ENCODE data around the gene NOL4L. TPM values are rescaled to one million over a fixed set of nuclear protein-coding genes. Genes with fewer than 3 reads are reported as not detected.

NOL4L gene
- polyA plus RNA-seq, 3 donors: 1.1 to 30.9 (median 2.8) TPM

- Histone ChIP-seq H3K9ac (ENCODE audit: insufficient read depth, low read length, poor library complexity, severe bottlenecking) (no peak overlapping the region), H3K36me3 (replicated peaks in 1 of 2; ENCODE audit: control insufficient read depth in 1 of 2, insufficient read depth in 2 of 2, low read length in 2 of 2) (no peaks in the 10 kb centered on the region), H3K79me2 (ENCODE audit: insufficient read depth, low read length) (no peaks in the 10 kb centered on the region), H3K9me3 (replicated peaks in 1 of 2; ENCODE audit: control insufficient read depth in 1 of 2, insufficient read depth in 1 of 2, low read length in 2 of 2) (no peaks in the 10 kb centered on the region), H3K27ac (ENCODE audit: low read depth in 1 of 2, low read length in 2 of 2) (no peak overlapping the region), H4K20me1 (ENCODE audit: insufficient read depth, low read length) (no peaks in the 10 kb centered on the region), H2AFZ (ENCODE audit: insufficient read depth, low read depth, low read length, poor library complexity, severe bottlenecking) (no peak overlapping the region), H3K27me3 (ENCODE audit: control insufficient read depth in 2 of 2, insufficient read depth in 2 of 2, low read length in 2 of 2) (no peaks in the 10 kb centered on the region), H3K4me3 (replicated peaks in 1 of 3; ENCODE audit: low read depth in 2 of 3, low read length in 3 of 3) (no peak overlapping the region), H3K4me1 (ENCODE audit: control insufficient read depth in 1 of 2, insufficient read depth in 2 of 2, low read length in 2 of 2) (peaks cover 31 to 49% of the 10 kb centered on the region in 2 donors), H3K4me2 (replicated peaks; ENCODE audit: extremely low read depth, low read length, poor library complexity, severe bottlenecking) (no peak overlapping the region)
- intact Hi-C loops (cut with micrococcal nuclease): loop anchor here in 1 of 2 donors (5.0 kb wide), 1 partner anchor 40 kb away; no protein-coding TSS in a partner anchor
- Mint-ChIP-seq H3K9me3 (no peaks in the 10 kb centered on the region), H3K27me3 (ENCODE audit: low read depth in 3 of 3) (peaks cover 3 to 9% (median 6%) of the 10 kb centered on the region in 3 donors), H3K27ac (peak overlapping the region in 2 of 7 donors; percentile 10 to 64), H3K4me1 (peaks cover 42% of the 10 kb centered on the region), H3K36me3 (peaks cover 6 to 10% of the 10 kb centered on the region in 2 donors), H3K4me3 (peak overlapping the region in 1 of 2 donors; percentile 60)
- no peak for TF ChIP-seq CTCF (IDR thresholded peaks at IDR 0.05)
- DNase-seq: no peak
- 24% methylated on average over 13 of the region's 24 CpGs for WGBS (ENCODE audit: insufficient coverage)
Observed at GRCh38 chr20:32527447-32528055, 57.6 kb downstream of the NOL4L start.

GRCh38 chr20:32527052-32527446 lies 58.1 kb downstream of the NOL4L start:
- WGBS (ENCODE audit: insufficient coverage): 100% methylated on average over 3 of the region's 5 CpGs
- Mint-ChIP-seq H3K36me3 (peaks cover 6 to 10% of the 10 kb centered on the region in 2 donors), H3K4me3 (no peak overlapping the region), H3K27ac (peak overlapping the region in 1 of 7 donors; percentile 65), H3K4me1 (peaks cover 47% of the 10 kb centered on the region), H3K9me3 (no peaks in the 10 kb centered on the region), H3K27me3 (ENCODE audit: low read depth in 3 of 3) (peaks cover 6 to 9% (median 6%) of the 10 kb centered on the region in 3 donors)
- Histone ChIP-seq H3K9ac (ENCODE audit: insufficient read depth, low read length, poor library complexity, severe bottlenecking) (no peak overlapping the region), H3K4me2 (replicated peaks; ENCODE audit: extremely low read depth, low read length, poor library complexity, severe bottlenecking) (no peak overlapping the region), H3K9me3 (replicated peaks in 1 of 2; ENCODE audit: control insufficient read depth in 1 of 2, insufficient read depth in 1 of 2, low read length in 2 of 2) (no peaks in the 10 kb centered on the region), H4K20me1 (ENCODE audit: insufficient read depth, low read length) (peaks cover 3% of the 10 kb centered on the region), H3K27ac (ENCODE audit: low read depth in 1 of 2, low read length in 2 of 2) (no peak overlapping the region), H3K4me3 (replicated peaks in 1 of 3; ENCODE audit: low read depth in 2 of 3, low read length in 3 of 3) (no peak overlapping the region), H3K79me2 (ENCODE audit: insufficient read depth, low read length) (no peaks in the 10 kb centered on the region), H3K27me3 (ENCODE audit: control insufficient read depth in 2 of 2, insufficient read depth in 2 of 2, low read length in 2 of 2) (no peaks in the 10 kb centered on the region), H3K4me1 (ENCODE audit: control insufficient read depth in 1 of 2, insufficient read depth in 2 of 2, low read length in 2 of 2) (peaks cover 31 to 49% of the 10 kb centered on the region in 2 donors), H2AFZ (ENCODE audit: insufficient read depth, low read depth, low read length, poor library complexity, severe bottlenecking) (no peak overlapping the region), H3K36me3 (replicated peaks in 1 of 2; ENCODE audit: control insufficient read depth in 1 of 2, insufficient read depth in 2 of 2, low read length in 2 of 2) (no peaks in the 10 kb centered on the region)
- peak in 1 of 3 donors; percentile 69 for DNase-seq
- intact Hi-C loops (cut with micrococcal nuclease): loop anchor here in 1 of 2 donors (5.0 kb wide), 1 partner anchor 40 kb away; no protein-coding TSS in a partner anchor
- no peak for TF ChIP-seq CTCF (IDR thresholded peaks at IDR 0.05)

All from CD14-positive monocyte (primary cell).